HG02678 (cell line): ENCODE data around the gene PLEKHG5.
"Not testable (repeated sequence)": the region's sequence is repeated elsewhere in the genome, so short reads cannot be mapped to it uniquely, and the experiment has no call there.

Experiments used
- ATAC-seq: cut with Tn5 transposase; IDR thresholded peaks from one replicate; pipeline ENCODE4 v1.9.1; 2021; ENCODE audit warnings: mild to moderate bottlenecking, moderate library complexity; ENCODE audit not compliant: unreplicated experiment

Gene PLEKHG5

DNA sequence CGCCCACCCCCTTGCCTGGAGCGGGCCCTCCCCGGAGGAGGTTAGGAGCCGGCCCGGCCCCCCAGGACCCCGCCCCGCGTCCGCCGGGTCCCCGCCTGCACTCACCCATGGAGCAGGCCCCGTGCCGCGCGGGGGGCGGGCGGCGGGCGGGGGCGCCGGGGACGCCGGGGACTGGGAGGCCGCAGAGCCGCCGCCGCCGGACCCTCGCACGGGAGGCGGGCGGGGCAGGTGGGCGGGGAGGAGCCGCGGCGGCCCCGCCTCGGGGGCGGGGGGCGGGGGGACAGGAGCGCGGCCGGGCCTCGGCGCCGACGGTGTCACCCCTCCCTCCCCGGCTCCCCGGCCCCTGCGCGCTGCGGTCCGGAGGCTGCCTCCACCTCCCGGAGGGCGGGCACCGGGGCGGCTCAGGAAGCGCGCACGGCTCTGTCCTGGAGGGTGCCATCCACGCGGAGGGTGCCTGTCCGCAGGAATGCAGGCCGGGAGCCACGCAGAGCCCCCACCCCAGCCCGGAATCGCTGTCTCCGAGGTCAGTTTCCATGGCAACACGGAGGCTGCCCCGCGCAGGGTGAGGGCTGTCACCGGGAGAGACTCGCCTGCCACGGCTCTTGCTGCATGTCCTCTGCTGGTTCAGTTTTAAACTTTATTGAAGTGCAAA lies 5.9 kb upstream of the PLEKHG5 start:
- ATAC-seq: no peak

DNA sequence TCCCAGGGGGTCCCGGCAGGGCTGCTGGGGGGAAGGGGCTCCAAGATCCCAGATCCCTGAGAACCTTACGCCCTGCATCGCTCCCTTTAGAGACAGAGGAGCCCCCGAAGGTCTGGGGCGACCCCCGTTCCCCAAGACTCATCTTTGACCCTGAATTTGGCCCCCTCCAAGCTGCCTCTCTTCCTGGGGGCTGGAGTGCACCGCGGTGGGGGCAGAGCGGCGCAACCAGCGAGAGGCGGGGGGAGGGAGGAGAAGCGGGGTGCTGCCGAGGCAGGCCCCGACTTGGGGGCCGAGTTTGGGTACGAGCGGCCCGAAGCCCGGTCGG lies 5.4 kb upstream of the PLEKHG5 start:
- no peak for ATAC-seq

DNA sequence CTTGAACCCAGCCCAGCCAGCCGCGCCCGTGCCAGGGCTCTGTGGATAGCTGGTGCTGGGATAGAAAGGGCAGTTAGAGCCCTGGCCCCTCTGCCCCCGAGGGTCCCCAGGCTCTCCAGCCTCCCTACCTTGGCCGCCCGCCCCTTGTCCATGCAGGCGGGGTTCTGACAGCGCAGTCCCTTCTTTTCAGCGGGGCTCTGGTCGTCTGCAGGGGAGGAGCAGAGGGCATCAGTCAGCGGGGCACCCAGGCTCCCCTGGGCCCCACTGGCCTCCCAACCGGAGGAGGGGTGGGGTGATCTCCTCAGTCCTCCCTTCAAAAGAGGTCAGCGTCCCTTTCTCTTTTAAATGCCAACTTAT lies 4.9 kb upstream of the PLEKHG5 start:
- ATAC-seq: no peak

DNA sequence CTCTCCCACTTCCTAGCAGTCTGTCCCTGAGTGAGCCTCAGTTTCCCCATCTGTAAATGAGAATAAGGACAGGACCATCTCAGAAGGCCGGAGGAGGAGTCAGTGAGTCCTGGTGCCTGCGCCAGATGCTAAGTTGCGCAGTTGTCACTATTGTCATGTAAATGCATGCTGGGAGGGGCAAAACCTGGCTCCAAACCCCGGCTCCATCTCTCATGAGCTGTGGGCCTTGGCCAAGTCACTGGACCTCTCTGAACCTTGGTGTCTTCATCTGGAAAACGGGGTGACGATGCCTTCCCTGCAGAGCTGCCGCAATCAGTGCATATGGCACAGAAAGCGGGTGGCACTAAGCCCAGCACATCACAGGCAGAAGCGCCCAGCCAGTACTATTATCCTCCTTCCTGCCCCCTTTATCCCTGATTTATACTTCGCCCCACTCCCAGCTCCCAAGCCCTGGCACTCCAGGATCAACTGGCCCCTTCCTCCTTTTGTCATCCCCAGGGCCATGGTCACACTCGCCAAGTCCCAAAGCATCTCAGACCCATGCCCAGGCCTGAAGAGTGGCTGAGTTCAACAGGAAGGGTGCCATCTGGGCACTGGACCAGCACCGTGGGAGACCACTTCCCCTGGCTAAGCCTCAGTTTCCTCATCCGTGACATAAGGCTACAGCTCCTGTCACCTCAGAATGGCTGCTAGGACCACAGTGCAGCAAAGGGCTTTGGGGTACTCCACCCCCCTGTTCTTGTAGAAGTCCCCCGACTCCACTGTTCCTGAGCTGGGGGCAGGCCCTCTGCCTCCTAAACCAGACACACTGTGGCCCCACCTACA lies 4.3 kb upstream of the PLEKHG5 start:
- ATAC-seq: no peak

DNA sequence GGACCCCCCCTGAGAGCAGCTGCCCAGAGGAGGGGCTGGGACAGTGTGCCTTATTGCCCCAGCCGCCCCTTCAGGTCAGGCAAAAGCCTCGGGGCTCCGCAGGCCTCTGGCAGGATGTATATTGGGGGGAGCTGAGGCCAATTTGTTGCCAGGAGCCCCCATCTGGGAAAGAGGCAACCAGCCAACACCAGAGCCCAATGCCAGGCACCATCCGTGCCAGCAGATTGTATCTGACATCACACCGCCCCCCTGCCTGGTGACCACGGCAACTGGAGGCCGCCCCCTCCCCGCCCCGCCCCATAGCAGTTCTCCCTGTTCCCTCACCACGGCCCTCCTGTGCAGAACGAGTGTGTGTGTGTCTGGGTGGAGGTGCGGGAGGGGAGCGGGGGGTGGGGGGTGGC lies 3.6 kb upstream of the PLEKHG5 start:
- ATAC-seq: no peak

DNA sequence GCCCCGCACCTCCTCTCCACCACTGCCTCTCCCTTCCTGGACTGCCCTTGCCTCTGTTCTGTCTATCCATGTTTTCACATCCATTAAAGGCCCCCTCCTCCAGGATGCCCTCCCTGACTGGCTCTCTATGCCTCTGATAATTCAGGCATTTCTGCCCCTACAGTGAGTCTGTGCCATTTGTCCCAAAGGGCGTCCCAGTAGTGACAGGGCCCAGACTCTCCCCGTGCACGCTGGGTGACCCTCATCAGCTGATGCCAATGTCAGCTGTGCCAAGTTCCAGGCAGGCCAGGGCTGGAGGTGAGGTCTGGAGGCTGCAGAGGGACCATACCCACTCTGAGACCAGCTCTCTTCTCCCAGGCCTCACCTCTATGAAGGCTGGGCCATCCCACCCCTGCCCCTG lies 3.2 kb upstream of the PLEKHG5 start:
- ATAC-seq: no peak

DNA sequence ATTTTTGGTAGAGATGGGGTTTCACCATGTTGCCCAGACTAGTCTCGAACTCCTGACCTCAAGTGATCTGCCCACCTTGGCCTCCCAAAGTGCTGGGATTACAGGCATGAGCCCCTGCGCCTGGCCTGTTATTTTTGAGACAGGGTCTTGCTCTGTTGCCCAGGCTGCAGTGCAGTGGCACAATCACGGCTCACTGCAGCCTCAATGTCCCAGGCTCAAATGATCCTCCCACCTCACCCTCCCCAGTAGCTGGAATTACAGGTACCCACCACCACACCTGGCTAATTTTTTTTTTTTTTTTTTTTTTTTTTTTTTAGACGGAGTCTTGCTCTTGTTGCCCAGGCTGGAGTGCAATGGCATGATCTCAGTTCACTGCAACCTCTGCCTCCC lies 2.4 kb upstream of the PLEKHG5 start:
- ATAC-seq: not testable (repeated sequence)

DNA sequence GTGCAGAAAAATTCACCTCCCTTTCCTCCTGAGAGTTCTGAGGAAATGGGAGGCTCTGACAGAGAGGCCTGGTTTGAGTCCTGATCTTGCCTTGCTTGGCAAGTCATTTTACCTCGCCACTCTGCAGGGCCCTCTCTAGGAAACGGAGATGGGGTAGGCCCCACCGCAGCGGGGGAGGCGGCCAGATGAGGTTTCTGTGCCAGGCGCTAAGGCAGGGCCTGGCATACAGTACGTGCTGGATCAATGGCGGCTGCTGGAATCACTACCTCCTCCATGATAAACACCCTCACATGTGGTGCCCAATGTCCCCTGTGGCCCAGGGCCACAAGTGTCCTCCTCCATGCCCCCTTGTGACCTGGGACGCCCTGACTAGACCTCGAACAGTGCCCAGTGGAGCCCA lies 499 bp upstream of the PLEKHG5 start:
- ATAC-seq: no peak

DNA sequence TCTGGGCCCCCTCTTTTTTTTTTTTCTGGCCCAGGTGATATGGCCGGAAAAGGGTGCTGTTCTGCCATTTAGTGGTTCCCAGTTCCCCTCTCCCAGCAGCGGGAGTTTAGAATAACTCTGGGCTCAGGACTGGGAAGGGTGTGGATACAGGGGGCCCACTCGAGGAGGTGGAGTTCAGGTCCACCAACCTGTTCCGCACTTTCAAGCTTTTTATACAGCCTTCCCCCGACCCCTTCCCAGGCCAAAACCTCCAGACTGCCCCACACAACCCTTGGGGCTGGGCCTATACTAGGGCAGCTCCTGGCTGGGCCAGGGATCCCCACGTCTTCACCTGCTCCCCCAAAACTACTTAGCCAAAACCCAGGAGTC lies 402 bp downstream of the PLEKHG5 start:
- ATAC-seq: no peak

DNA sequence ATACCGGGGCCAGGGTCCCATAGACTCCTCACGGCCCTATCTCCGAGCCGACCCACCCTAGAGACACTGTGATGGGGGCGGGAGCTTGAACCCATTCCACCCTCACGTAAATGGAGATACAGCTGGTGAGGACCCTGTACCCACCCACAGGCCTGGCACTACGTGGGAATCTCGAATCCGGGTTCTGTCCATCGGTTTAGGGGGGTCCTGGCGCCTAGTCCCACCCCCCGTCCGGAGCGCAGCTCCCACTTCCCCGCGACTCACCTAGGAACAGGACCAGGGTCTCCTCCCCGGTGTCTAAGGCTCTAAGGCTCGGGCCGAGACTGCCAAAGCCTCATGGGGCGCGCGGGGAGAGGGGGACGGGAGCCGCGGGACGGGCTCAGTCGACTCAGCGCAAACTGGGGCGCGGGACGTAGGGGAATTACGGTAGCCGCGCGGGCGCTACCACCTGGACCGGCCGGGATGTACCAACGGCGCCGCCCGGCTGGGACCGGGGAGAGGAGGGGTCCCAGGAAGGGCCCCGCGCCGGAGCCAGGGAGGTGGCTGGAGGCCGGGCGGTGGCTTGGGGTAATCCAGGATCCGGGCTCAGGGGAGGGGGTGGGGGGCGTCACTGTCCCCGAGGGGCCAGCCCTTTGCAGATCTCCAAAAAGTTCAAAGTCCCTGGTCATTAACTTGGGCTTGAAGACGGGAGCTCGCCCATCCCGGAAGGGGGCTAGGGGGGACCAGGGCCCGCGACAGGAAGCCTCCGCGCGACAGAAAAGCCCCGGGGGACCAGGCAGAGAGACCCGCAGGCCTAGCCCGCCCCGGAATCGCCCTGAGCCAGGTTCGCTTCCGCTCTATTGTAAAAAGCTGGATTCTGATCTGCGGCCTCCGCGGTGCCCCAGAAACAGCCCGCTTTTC lies 1.0 kb downstream of the PLEKHG5 start:
- ATAC-seq: peak; percentile 46

DNA sequence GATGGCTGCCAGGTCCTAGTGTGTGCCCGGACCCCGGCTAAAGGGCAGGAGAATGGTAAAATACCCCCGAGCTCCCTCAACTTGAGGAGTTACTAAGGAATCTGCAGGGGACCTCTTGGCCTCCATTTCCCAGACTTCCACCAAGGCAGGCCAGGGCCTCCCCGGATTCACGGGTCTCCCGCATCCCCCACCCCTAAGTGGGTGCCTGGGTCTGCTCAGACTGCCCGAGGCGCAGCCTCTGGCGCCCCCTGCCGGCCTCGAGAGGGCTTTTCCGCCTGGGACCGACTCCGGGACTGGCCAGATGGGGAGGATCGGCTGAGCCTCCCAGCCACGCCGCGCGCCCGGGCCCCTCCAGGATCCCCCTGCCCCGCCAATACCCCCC lies 1.7 kb downstream of the PLEKHG5 start:
- peak; percentile 61 for ATAC-seq

DNA sequence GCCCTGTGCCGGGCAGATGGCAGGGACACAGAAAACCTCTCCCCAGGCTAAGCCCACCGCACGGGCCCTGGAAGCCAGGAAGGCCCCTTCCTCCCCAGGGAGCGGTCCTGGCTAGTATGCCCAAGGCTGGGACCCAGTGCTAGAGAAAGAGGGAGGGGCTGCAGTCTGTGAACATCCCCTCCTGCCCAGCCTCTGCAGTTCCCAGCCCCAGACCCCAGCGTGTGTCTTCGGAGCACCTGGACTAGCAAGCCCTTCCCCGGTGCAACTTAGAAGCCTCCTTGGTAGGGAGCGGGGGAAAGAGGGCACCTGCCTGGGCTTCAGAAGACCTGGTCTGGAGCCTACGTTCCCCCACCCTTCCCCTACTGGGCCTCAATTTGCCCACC lies 2.1 kb downstream of the PLEKHG5 start:
- ATAC-seq: no peak

DNA sequence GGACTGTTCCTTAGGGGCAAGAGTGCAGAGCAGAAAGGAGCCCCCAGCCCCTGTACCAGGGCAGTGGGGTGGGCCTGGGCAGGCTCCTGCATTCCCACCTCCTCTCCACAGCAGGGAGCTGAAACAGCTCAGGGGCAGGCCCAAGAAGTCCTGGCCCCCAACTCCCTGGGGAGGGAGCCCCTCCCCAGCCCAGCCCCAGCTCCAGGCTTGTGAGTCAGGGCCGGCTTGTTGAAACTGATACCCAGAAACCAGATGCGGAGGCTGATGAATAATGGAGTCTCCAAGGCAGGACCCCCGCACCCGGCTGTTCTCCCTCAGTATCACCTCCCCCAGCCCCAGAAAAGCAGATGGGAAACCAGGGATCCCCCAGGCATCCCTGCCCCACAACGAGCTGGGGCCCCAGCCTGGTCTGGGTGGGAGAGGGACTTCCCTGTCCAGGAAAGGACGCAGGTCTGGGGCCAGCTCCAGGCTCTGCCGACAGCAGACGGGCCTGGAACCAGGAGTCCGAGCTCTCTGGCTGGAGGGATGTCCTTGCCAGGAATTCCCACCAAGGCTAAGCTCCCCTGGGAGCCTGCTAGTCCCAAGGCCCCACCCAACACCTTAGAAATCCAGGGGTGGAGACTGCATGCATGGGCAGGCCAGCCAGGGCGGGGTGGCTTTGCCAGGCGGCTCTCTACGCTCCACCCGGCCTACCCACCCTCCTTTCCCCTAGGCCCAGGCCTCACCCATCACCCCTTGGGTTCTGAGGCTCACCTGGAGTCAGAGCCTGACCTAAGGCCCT lies 2.7 kb downstream of the PLEKHG5 start:
- no peak for ATAC-seq

DNA sequence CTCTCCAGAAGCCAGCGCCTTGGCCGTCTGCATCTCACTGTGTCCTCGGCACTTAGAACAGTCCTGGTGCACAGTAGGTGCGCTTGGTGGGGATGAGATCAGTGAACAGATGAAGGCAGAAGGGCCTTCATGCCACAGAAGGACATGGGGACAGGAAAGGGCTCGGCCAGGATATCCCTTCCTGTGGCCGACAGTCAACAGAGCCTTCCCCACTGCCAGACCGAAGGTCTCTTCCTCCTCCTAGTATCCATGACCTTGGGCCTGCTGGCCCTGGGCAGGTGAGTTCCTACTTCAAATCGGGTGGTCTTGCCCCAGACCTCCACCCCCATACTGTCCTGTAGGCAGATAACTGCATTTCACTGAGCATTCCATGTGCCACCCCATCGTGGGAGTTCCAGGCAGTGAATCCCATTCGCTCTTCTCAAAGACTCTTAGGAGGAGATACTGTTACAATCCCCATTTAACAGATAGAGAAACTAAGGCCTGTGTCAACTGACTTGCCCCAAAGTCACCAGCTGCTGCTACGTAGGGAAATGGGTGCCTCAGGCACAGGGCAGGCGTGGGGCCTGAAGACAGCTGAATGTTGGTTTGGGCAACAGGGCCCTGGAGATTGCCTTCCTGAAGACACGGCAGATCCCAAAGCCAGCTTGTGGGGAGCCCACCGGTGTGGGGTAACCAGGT lies 3.5 kb downstream of the PLEKHG5 start:
- ATAC-seq: no peak

DNA sequence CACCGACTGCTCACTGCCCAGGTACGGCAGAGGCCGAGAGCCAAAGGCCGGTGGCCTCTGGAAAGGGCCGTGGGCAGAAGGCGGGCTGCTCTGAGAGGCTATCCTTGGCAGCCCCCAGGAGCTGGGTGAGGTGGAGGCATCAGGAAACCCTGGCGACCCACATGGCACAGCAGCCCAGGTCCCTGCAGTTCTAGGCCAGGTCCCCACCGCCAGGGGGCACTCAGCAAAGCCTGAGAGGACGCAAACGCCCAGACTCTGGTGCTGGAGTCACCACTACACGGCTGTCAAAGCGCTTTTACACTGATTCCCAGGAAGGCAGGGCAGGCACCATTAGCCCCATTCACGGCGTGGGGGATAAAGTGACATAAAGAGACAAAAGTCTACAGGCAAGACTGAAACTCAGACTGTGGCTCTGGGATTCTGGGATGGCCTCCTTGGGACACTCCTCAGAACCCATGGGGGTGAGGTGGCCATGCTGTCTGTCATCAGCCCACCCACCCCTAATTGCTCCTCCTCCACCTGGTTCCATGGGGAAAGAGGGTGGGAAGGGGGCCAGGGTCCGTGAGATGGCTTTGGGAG lies 4.9 kb downstream of the PLEKHG5 start:
- peak; percentile 47 for ATAC-seq

DNA sequence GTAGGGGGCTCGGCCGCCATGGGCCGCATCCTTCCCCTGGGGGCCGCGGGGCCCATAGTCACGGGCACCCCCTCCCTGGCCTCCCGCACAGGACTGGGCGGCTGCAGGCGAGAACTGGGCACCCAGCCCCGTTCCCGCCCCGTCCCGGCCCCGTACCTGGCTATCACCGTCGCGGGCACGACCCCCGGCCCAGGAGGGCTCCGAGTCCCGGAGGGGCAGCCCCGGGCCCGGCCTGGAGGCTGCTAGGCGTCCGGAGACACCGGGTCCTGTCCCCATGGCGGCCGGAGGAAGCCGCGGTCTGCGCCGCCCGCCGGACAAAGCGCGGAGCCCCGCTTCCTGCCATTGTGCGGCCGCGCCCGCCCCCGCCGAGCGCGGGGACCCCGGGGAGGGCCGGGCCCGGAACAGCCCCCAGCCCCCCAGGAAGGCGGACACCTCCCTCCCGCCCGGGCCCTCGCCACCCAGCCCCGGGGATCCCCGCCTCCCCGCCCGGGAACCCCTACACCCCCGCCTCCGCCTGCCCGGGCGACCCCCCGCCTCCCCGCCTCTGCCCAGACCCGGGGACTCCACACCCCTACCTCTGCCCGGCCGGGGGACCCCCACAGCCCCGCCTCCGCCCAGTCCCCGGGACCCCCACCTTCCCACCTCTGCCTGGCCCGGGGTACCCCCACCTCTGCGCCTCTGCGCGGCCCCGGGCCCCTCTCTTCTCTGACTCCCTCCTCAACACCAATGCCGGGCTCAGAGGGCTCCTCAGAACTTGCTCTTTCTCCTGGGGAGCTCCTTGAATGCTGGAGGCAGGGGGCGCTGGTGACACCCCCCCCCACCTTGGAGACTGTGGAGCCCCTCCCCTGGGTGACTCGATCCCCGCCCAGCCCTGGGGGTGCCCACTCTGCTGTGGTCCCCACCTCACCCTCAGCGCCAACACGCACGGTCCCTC lies 6.0 kb downstream of the PLEKHG5 start:
- ATAC-seq: no peak

DNA sequence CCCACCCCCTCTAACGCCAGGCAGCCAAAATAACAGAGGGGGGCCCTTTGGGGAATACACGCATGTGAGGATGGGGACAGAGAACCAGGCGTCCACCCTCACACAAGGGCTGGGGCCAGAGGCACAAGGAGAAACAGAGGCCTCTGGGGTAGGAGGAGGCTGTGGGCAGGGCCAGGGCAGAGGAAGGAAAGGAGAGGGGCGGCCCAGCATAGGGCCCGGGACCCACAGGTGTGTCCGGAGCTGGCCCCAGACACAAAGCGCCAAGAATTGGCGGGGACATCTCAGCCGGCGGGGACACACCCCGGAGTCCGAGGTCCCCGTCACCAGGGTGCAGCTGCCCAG lies 6.7 kb downstream of the PLEKHG5 start:
- ATAC-seq: no peak

DNA sequence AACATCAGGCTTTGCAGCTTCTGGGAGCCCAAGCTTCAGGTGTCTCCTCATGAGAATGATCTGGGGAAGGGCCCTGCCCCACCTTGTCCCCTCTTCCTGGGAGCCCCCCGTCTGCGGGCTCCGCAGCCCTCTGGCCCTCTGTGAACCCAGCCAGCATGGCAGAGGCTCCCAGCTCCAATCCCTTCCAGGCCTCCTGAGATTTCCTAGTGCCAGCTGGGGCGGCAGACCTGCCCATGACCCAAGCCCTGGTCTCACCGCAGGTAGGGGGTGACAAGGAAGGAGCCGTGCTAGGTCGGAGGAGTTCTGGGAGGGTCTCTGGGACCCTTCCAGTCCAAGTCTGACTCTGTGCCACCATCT lies 7.7 kb downstream of the PLEKHG5 start:
- no peak for ATAC-seq

DNA sequence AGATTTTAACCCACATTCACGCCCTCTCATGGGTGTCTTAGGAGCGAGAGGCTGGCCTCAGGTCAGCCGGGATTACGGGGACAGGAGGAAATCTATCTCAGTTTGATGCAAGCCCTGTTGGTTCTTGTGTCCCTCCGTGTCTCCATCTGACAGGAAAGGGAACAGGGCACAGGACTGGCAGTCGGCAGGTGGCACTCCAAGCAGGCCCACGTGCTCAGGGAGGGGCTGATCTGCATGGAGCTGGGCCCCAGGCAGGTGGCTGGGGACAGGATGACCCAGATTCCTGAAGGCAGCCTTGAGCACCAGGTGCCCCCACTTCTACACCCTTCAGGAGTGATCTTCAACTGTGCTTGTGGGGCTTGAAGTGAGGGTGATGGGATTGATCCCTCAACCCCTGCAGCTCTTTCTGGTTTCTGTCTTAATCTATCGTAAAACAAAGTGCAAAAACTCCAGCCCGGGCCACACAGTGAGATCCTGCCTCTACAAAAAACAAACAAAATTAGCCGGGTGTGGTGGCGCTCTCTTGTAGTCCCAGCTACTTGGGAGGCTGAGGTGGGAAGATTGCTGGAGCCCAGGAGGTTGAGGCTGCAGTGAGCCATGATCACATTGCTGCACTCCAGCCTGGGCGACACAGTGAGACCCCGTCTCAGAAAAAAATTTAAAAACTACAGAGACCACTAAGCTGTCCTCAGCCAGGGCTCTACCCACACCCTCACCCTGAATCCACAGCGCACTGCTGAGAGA lies 8.3 kb downstream of the PLEKHG5 start:
- no peak for ATAC-seq
